HCT116 (cell line): ENCODE results near the gene TRPC1. TPM values are rescaled to one million over a fixed set of nuclear protein-coding genes. Genes with fewer than 3 reads are reported as not detected.
A peak's percentile ranks its signal among the peaks of the same experiment; 100 is the strongest.

ENCODE experiments used
- ATAC-seq: fragments of 200-7000 bp; cut with Tn5 transposase; 2 replicates; pipeline ENCODE4 v1.9.1; 2020; ENCODE audit warnings: mild to moderate bottlenecking, moderate library complexity
- BruUV-seq: library from RNA; stranded (reverse); fragments of 400-500 nt; replicated peaks from 2 replicates; lab custom pipeline; 2021; lab: Mats Ljungman, UMichigan
- CTCF ChIA-PET: fragments of 300-600 bp; sonication (Branson Sonifier 250); formaldehyde crosslinking; loops from one replicate; lab custom pipeline; 2021; ENCODE audit warnings: antibody characterized with exemption; lab: Charles Lee
- POLR2A ChIA-PET: fragments of 300-600, 350-600 bp; sonication (Branson Sonifier 250); formaldehyde crosslinking; loops from one replicate; lab custom pipeline; 2021; ENCODE audit warnings: antibody characterized with exemption; lab: Charles Lee
- RAD21 ChIA-PET, 2 experiments: fragments of 300-600 bp; sonication (Branson Sonifier 250); formaldehyde crosslinking; loops; one replicate each; lab custom pipeline; 2023; ENCODE audit warnings: low total read pairs in 2 of 2; ENCODE audit not compliant: uncharacterized antibody in 2 of 2, unreplicated experiment in 2 of 2, low non-redundant PET in 1 of 2; lab: Charles Lee
- DNase-seq: peaks from one replicate; pipeline ENCODE4 v3.0.0-alpha.2; 2010; ENCODE audit warnings: low read depth, low spot score
- H2AFZ ChIP-seq: fragments of 200-600 bp; shearing (Covaris generic), sonication (generic); 2 replicates; pipeline ENCODE4 v1.6.1; 2017; ENCODE audit warnings: low read depth, mixed run types, mixed read lengths, antibody characterized with exemption, low read length; ENCODE audit not compliant: poor library complexity, severe bottlenecking
- H3K27ac ChIP-seq: 2 replicates; pipeline ENCODE4 v1.5.1; 2012; ENCODE audit warnings: low read depth, low read length
- H3K27me3 ChIP-seq: fragments of 200-600 bp; sonication (generic); 2 replicates; pipeline ENCODE4 v1.6.1; 2016; ENCODE audit warnings: mixed run types, low read length, mixed read lengths; ENCODE audit not compliant: insufficient read depth
- H3K36me3 ChIP-seq, 2 experiments: fragments of 200-500 bp in 1 of 2; fragments of 200-600 bp in 1 of 2; sonication (Bioruptor generic) in 1 of 2; sonication (generic) in 1 of 2; 2 replicates each; pipeline versions ENCODE4 v1.5.1 to v1.6.1; 2014 to 2016; ENCODE audit warnings: low read length in 2 of 2, inconsistent platforms in 1 of 2, mixed read lengths in 1 of 2, mixed run types in 1 of 2; ENCODE audit not compliant: insufficient read depth in 2 of 2, control insufficient read depth in 1 of 2
- H3K4me1 ChIP-seq, 2 experiments: fragments of 200-600 bp in 1 of 2; sonication (generic) in 1 of 2; 2 replicates each; pipeline versions ENCODE4 v1.5.1 to v1.6.1; 2012 to 2017; ENCODE audit warnings: low read length in 2 of 2, inconsistent platforms in 1 of 2, mild to moderate bottlenecking in 1 of 2, mixed read lengths in 1 of 2, mixed run types in 1 of 2, moderate library complexity in 1 of 2; ENCODE audit not compliant: insufficient read depth in 2 of 2, control insufficient read depth in 1 of 2
- H3K4me2 ChIP-seq: fragments of 200-600 bp; sonication (generic); 2 replicates; pipeline ENCODE4 v1.6.1; 2017; ENCODE audit warnings: mixed run types, low read length, mixed read lengths
- H3K4me3 ChIP-seq, 2 experiments: fragments of 200-600 bp in 1 of 2; sonication (generic) in 1 of 2; replicated peaks in 1 of 2; 2 replicates each; pipeline ENCODE4 v1.5.1; 2011 to 2016; ENCODE audit warnings: low read length in 2 of 2, control low read depth in 1 of 2, low read depth in 1 of 2, mild to moderate bottlenecking in 1 of 2, mixed read lengths in 1 of 2, mixed run types in 1 of 2
- H3K79me2 ChIP-seq: fragments of 200-600 bp; sonication (generic); 2 replicates; pipeline ENCODE4 v1.6.1; 2017; ENCODE audit warnings: mild to moderate bottlenecking, mixed run types, low read length, moderate library complexity, mixed read lengths; ENCODE audit not compliant: insufficient read depth
- H3K9ac ChIP-seq: fragments of 200-600 bp; sonication (generic); 2 replicates; pipeline ENCODE4 v1.6.1; 2016; ENCODE audit warnings: low read length, mixed read lengths
- H3K9me2 ChIP-seq: fragments of 200-600 bp; sonication (generic), shearing (Covaris generic); 2 replicates; pipeline ENCODE4 v1.6.1; 2017; ENCODE audit warnings: mixed run types, mild to moderate bottlenecking, moderate library complexity; ENCODE audit not compliant: insufficient read depth
- H3K9me3 ChIP-seq, 2 experiments: fragments of 200-500 bp in 1 of 2; fragments of 200-600 bp in 1 of 2; sonication (Bioruptor generic) in 1 of 2; sonication (generic) in 1 of 2; 2 replicates each; pipeline ENCODE4 v1.6.1; 2014 to 2017; ENCODE audit warnings: low read length in 2 of 2, mixed read lengths in 2 of 2, inconsistent platforms in 1 of 2, low read depth in 1 of 2, mild to moderate bottlenecking in 1 of 2, mixed run types in 1 of 2, moderate library complexity in 1 of 2; ENCODE audit not compliant: control insufficient read depth in 1 of 2, insufficient read depth in 1 of 2
- H4K20me1 ChIP-seq: fragments of 200-600 bp; sonication (generic), shearing (Covaris generic); 2 replicates; pipeline ENCODE4 v1.6.1; 2017; ENCODE audit warnings: mixed run types, mild to moderate bottlenecking, moderate library complexity; ENCODE audit not compliant: insufficient read depth
- CBX3 ChIP-seq: IDR thresholded peaks from 2 replicates; pipeline ENCODE4 v1.6.1; 2012; ENCODE audit warnings: low read depth
- CEBPB ChIP-seq: IDR thresholded peaks from 2 replicates; pipeline ENCODE4 v1.6.1; 2012; ENCODE audit warnings: low read depth
- EGR1 ChIP-seq: IDR thresholded peaks from 2 replicates; pipeline ENCODE4 v1.6.1; 2012; ENCODE audit warnings: low read depth
- FOSL1 ChIP-seq: IDR thresholded peaks from 2 replicates; pipeline ENCODE4 v1.6.1; 2012; ENCODE audit warnings: low read depth
- JUND ChIP-seq: IDR thresholded peaks from 2 replicates; pipeline ENCODE4 v1.6.1; 2012
- POLR2AphosphoS5 ChIP-seq: IDR thresholded peaks from 2 replicates; pipeline ENCODE4 v1.6.1; 2011; ENCODE audit warnings: mild to moderate bottlenecking, low read depth, low read length, moderate library complexity
- SRF ChIP-seq: IDR thresholded peaks from 2 replicates; pipeline ENCODE4 v1.6.1; 2012; ENCODE audit warnings: low read depth
- intact Hi-C: fragments of 100-400 bp; cut with micrococcal nuclease; formaldehyde crosslinking; loops from 2 replicates; pipeline ENCODE4 v1.10.0; 2022
- total RNA-seq: library from RNA; stranded (reverse); gene quantifications from one replicate; pipeline ENCODE4 v1.2.1, GENCODE V29; 2021; ENCODE audit not compliant: unreplicated experiment
- TF ChIP-seq, protein P1 (sequence below): IDR thresholded peaks from 2 replicates; pipeline ENCODE4 v1.6.1; 2012

TRPC1 gene
- total RNA-seq, 1 experiment from 2014 or later: 6.1 TPM

- TF ChIP-seq CBX3: no peak
- no peak for TF ChIP-seq POLR2AphosphoS5
- TF ChIP-seq, protein P1, sequence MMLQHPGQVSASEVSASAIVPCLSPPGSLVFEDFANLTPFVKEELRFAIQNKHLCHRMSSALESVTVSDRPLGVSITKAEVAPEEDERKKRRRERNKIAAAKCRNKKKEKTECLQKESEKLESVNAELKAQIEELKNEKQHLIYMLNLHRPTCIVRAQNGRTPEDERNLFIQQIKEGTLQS: no peak
- no peak for TF ChIP-seq SRF
- TF ChIP-seq CEBPB: no peak
- TF ChIP-seq, all 23 proteins: peak for 0
Measured at GRCh38 chr3:142852009-142852408, 128.2 kb downstream of the TRPC1 start (continued).

GRCh38 chr3:142853270-142854168, 129.7 kb downstream of the TRPC1 start:
- Histone ChIP-seq H3K4me1 (peaks cover 17 to 30% of the 10 kb centered on the region in 2 experiments), H4K20me1 (no peaks in the 10 kb centered on the region), H3K9me3 (no peaks in the 10 kb centered on the region), H3K4me2 (peak overlapping the region; percentile 45), H3K9me2 (no peaks in the 10 kb centered on the region), H3K27ac (no peak overlapping the region), H3K4me3 (no peak overlapping the region), H3K36me3 (no peaks in the 10 kb centered on the region), H2AFZ (no peak overlapping the region), H3K79me2 (no peaks in the 10 kb centered on the region), H3K9ac (no peak overlapping the region), H3K27me3 (peaks cover 25% of the 10 kb centered on the region; the same call in 1 of the 2 replicates)
- intact Hi-C loops: no loop called here
- ChIA-PET CTCF (interaction anchor here (1.0 kb wide), 2 partner anchors 9 to 25 kb away, joined by 4 to 6 read pairs; no protein-coding TSS in a partner anchor), RAD21 (no interaction called here), POLR2A (no interaction called here)
- DNase-seq: peak; percentile 24
- TF ChIP-seq JUND (0 out of 2 replicates have a peak, but pooled peaks have one; percentile 28), FOSL1 (peak; percentile 59; the same call in 1 of the 2 replicates), EGR1 (no peak)
- TF ChIP-seq, all 23 proteins: peak for 2
- no TSS peak for BruUV-seq
- peak; percentile 18; the same call in 1 of the 2 replicates for ATAC-seq
